Activated naive CD4-positive, alpha-beta T cell treated with anti-CD3 and anti-CD28 coated beads, Interleukin-2, amount 10 ng/mL, durations not matched to agents 7 days and 5 days (primary cell): ENCODE results near the gene INPP5D.

ENCODE experiments used
- CTCF ChIA-PET: fragments of 350-600 bp; sonication (Branson Sonifier 250); formaldehyde crosslinking; loops from one replicate; lab custom pipeline; 2021; ENCODE audit warnings: antibody characterized with exemption; lab: Charles Lee
- DNase-seq: peaks from one replicate; pipeline ENCODE4 v3.0.0-alpha.2; 2020
- H3K27ac Mint-ChIP-seq: one replicate; pipeline ENCODE4 v1.8.0; 2021; ENCODE audit warnings: mild to moderate bottlenecking, moderate library complexity, mixed read lengths
- H3K27me3 Mint-ChIP-seq: one replicate; pipeline ENCODE4 v1.8.0; 2021; ENCODE audit warnings: mild to moderate bottlenecking, mixed read lengths
- H3K36me3 Mint-ChIP-seq: one replicate; pipeline ENCODE4 v1.8.0; 2021; ENCODE audit warnings: mixed read lengths
- H3K4me1 Mint-ChIP-seq: one replicate; pipeline ENCODE4 v1.8.0; 2021; ENCODE audit warnings: mixed read lengths
- H3K4me3 Mint-ChIP-seq: one replicate; pipeline ENCODE4 v1.8.0; 2021; ENCODE audit warnings: mild to moderate bottlenecking, moderate library complexity, mixed read lengths
- H3K9me3 Mint-ChIP-seq: one replicate; pipeline ENCODE4 v1.8.0; 2021; ENCODE audit warnings: mixed read lengths

The INPP5D gene

GRCh38 chr2:233053928-233054784 lies 6.0 kb upstream of the INPP5D start:
- peaks cover 38% of the 10 kb centered on the region for H3K27me3 Mint-ChIP-seq
- no peaks in the 10 kb centered on the region for H3K36me3 Mint-ChIP-seq
- peaks cover 14% of the 10 kb centered on the region for H3K4me1 Mint-ChIP-seq
- DNase-seq, result peak; percentile 77
- H3K4me3 Mint-ChIP-seq, result no peak overlapping the region
- CTCF ChIA-PET, result interaction anchor here (0.6 to 2.9 kb wide), 30 partner anchors 9 to 460 kb away, joined by 3 to 19 read pairs (median 4); partner anchors contain the start of gene ATG16L1
- no peaks in the 10 kb centered on the region for H3K9me3 Mint-ChIP-seq
- H3K27ac Mint-ChIP-seq, result no peak overlapping the region

- Mint-ChIP-seq H3K9me3 (no peaks in the 10 kb centered on the region), H3K27me3 (peaks cover 36% of the 10 kb centered on the region), H3K36me3 (peaks cover under 1% of the 10 kb centered on the region), H3K4me3 (no peak overlapping the region), H3K4me1 (peaks cover 22% of the 10 kb centered on the region), H3K27ac (no peak overlapping the region)
- DNase-seq, result no peak
- CTCF ChIA-PET, result interaction anchor here (0.8 to 2.8 kb wide), 4 partner anchors 21 to 462 kb away, joined by 3 to 19 read pairs (median 16); partner anchors contain the start of gene ATG16L1
Measured at GRCh38 chr2:233055362-233055761, 4.8 kb upstream of the INPP5D start.

GRCh38 chr2:233056961-233057605 lies 3.1 kb upstream of the INPP5D start:
- Mint-ChIP-seq H3K27me3 (peaks cover 23% of the 10 kb centered on the region), H3K36me3 (peaks cover 9% of the 10 kb centered on the region), H3K9me3 (no peaks in the 10 kb centered on the region), H3K4me3 (no peak overlapping the region), H3K4me1 (peaks cover 22% of the 10 kb centered on the region), H3K27ac (peak overlapping the region; percentile 40)
- CTCF ChIA-PET, result interaction anchor here (1.0 kb wide), 1 partner anchor 237 kb away, joined by 3 read pairs; no protein-coding TSS in a partner anchor
- no peak for DNase-seq

- DNase-seq, result no peak
- no peak overlapping the region for H3K4me3 Mint-ChIP-seq
- H3K4me1 Mint-ChIP-seq, result peaks cover 36% of the 10 kb centered on the region
- no peaks in the 10 kb centered on the region for H3K9me3 Mint-ChIP-seq
- H3K27ac Mint-ChIP-seq, result peak overlapping the region; percentile 85
- H3K36me3 Mint-ChIP-seq, result peaks cover 28% of the 10 kb centered on the region
- H3K27me3 Mint-ChIP-seq, result peaks cover 13% of the 10 kb centered on the region
- CTCF ChIA-PET, result interaction anchor here (2.4 to 3.9 kb wide), 2 partner anchors 22 to 41 kb away, joined by 8 to 55 read pairs; no protein-coding TSS in a partner anchor
Measured at GRCh38 chr2:233058717-233059546, 1.2 kb upstream of the INPP5D start.

- peaks cover 30% of the 10 kb centered on the region for H3K36me3 Mint-ChIP-seq
- no peak for DNase-seq
- H3K4me3 Mint-ChIP-seq, result no peak overlapping the region
- peaks cover 37% of the 10 kb centered on the region for H3K4me1 Mint-ChIP-seq
- H3K27ac Mint-ChIP-seq, result peak overlapping the region; percentile 85
- H3K9me3 Mint-ChIP-seq, result no peaks in the 10 kb centered on the region
- CTCF ChIA-PET, result interaction anchor here (0.7 to 3.9 kb wide), 4 partner anchors 22 to 192 kb away, joined by 3 to 55 read pairs (median 10); partner anchors contain the start of gene ATG16L1
- H3K27me3 Mint-ChIP-seq, result peaks cover 8% of the 10 kb centered on the region
Measured at GRCh38 chr2:233059547-233059796, 670 bp upstream of the INPP5D start.

- peak overlapping the region; percentile 85 for H3K27ac Mint-ChIP-seq
- peaks cover 37% of the 10 kb centered on the region for H3K36me3 Mint-ChIP-seq
- H3K27me3 Mint-ChIP-seq, result no peaks in the 10 kb centered on the region
- H3K9me3 Mint-ChIP-seq, result no peaks in the 10 kb centered on the region
- CTCF ChIA-PET, result interaction anchor here (0.8 to 3.9 kb wide), 11 partner anchors 10 to 300 kb away, joined by 3 to 55 read pairs (median 4); partner anchors contain the start of gene ATG16L1
- peak overlapping the region; percentile 98 for H3K4me3 Mint-ChIP-seq
- H3K4me1 Mint-ChIP-seq, result peaks cover 45% of the 10 kb centered on the region
- DNase-seq, result no peak
Measured at GRCh38 chr2:233060501-233060979, 398 bp downstream of the INPP5D start.

GRCh38 chr2:233060980-233061590 lies 943 bp downstream of the INPP5D start:
- peaks cover 40% of the 10 kb centered on the region for H3K36me3 Mint-ChIP-seq
- H3K9me3 Mint-ChIP-seq, result no peaks in the 10 kb centered on the region
- H3K27ac Mint-ChIP-seq, result peak overlapping the region; percentile 85
- peak; percentile 37 for DNase-seq
- H3K27me3 Mint-ChIP-seq, result no peaks in the 10 kb centered on the region
- H3K4me3 Mint-ChIP-seq, result peak overlapping the region; percentile 98
- CTCF ChIA-PET, result interaction anchor here (0.8 to 3.9 kb wide), 11 partner anchors 9 to 300 kb away, joined by 3 to 55 read pairs (median 4); partner anchors contain the start of gene ATG16L1
- H3K4me1 Mint-ChIP-seq, result peaks cover 47% of the 10 kb centered on the region

- Mint-ChIP-seq H3K27me3 (no peaks in the 10 kb centered on the region), H3K27ac (peak overlapping the region; percentile 85), H3K9me3 (no peaks in the 10 kb centered on the region), H3K4me3 (peak overlapping the region; percentile 98), H3K36me3 (peaks cover 45% of the 10 kb centered on the region), H3K4me1 (peaks cover 52% of the 10 kb centered on the region)
- CTCF ChIA-PET, result interaction anchor here (1.0 to 3.9 kb wide), 7 partner anchors 9 to 189 kb away, joined by 3 to 55 read pairs (median 8); partner anchors contain the start of gene ATG16L1
- peak; percentile 53 for DNase-seq
Measured at GRCh38 chr2:233061591-233062450, 1.7 kb downstream of the INPP5D start.

GRCh38 chr2:233062451-233062850 lies 2.3 kb downstream of the INPP5D start:
- Mint-ChIP-seq H3K9me3 (no peaks in the 10 kb centered on the region), H3K27me3 (no peaks in the 10 kb centered on the region), H3K4me1 (peaks cover 58% of the 10 kb centered on the region), H3K36me3 (peaks cover 52% of the 10 kb centered on the region), H3K27ac (peak overlapping the region; percentile 85), H3K4me3 (peak overlapping the region; percentile 98)
- peak; percentile 28 for DNase-seq
- CTCF ChIA-PET, result interaction anchor here (1.0 to 3.9 kb wide), 2 partner anchors 19 to 188 kb away, joined by 3 to 55 read pairs; no protein-coding TSS in a partner anchor

- DNase-seq, result peak; percentile 33
- H3K4me1 Mint-ChIP-seq, result peaks cover 61% of the 10 kb centered on the region
- CTCF ChIA-PET, result no interaction called here
Measured at GRCh38 chr2:233062946-233063268, 2.8 kb downstream of the INPP5D start.

GRCh38 chr2:233063269-233063975 lies 3.3 kb downstream of the INPP5D start:
- Mint-ChIP-seq H3K27me3 (no peaks in the 10 kb centered on the region), H3K36me3 (peaks cover 55% of the 10 kb centered on the region), H3K4me3 (peak overlapping the region; percentile 98), H3K27ac (peak overlapping the region; percentile 85), H3K4me1 (peaks cover 58% of the 10 kb centered on the region), H3K9me3 (no peaks in the 10 kb centered on the region)
- peak; percentile 56 for DNase-seq
- CTCF ChIA-PET, result interaction anchor here (0.6 to 1.5 kb wide), 2 partner anchors 20 to 187 kb away, joined by 3 read pairs; no protein-coding TSS in a partner anchor

More at GRCh38 chr2:233062946-233063268, 2.8 kb downstream of the INPP5D start:
- H3K9me3 Mint-ChIP-seq, result no peaks in the 10 kb centered on the region
- peaks cover 54% of the 10 kb centered on the region for H3K36me3 Mint-ChIP-seq
- no peaks in the 10 kb centered on the region for H3K27me3 Mint-ChIP-seq
- peak overlapping the region; percentile 98 for H3K4me3 Mint-ChIP-seq
- peak overlapping the region; percentile 85 for H3K27ac Mint-ChIP-seq

GRCh38 chr2:233063976-233064411 lies 3.9 kb downstream of the INPP5D start:
- Mint-ChIP-seq H3K27me3 (no peaks in the 10 kb centered on the region), H3K27ac (peak overlapping the region; percentile 85), H3K9me3 (no peaks in the 10 kb centered on the region), H3K4me1 (peaks cover 60% of the 10 kb centered on the region), H3K4me3 (peak overlapping the region; percentile 98), H3K36me3 (peaks cover 61% of the 10 kb centered on the region)
- no peak for DNase-seq
- CTCF ChIA-PET, result interaction anchor here (0.6 to 1.5 kb wide), 3 partner anchors 9 to 186 kb away, joined by 3 read pairs; no protein-coding TSS in a partner anchor
